ENCODE results near the gene ZNRF4.

ZNRF4 gene

DNA sequence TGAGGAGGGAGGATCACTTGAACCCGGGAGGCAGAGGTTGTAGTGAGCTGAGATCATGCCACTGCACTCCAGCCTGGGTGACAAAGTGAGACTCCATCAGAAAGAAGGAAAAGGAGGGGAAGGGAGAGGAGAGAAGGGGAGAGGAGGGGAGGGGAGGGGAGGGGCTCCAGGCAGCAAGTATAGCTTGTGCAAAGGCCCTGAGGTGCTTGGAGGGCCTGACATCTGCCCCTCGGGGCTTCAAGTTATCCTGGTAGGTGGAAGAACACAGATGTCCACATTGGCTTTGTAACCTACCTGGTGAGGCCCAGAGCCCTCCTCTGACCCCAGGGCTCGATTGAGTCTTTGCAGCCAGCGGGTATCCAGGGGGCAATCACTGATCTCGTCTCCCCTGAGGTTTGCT, 11.5 kb upstream of the ZNRF4 start:
- Histone ChIP-seq H3K79me1 (ENCODE audit: low read length) (no peaks in the 10 kb centered on the region), H3K14ac (ENCODE audit: low read length) (no peak overlapping the region), H3K4me1 (ENCODE audit: control insufficient read depth in 1 of 2, insufficient read depth in 2 of 2, low read length in 2 of 2) (no peaks in the 10 kb centered on the region), H2AK5ac (ENCODE audit: low read length) (no peak overlapping the region), H2BK120ac (ENCODE audit: insufficient read depth, low read length, poor library complexity) (no peak overlapping the region), H3K4me2 (ENCODE audit: low read length) (no peak overlapping the region), H3K18ac (ENCODE audit: low read length) (no peak overlapping the region), H3K27ac (ENCODE audit: low read depth, low read length) (no peak overlapping the region), H2BK5ac (ENCODE audit: low read depth, low read length, poor library complexity) (no peak overlapping the region), H4K91ac (ENCODE audit: low read depth, low read length) (no peak overlapping the region), H2BK12ac (ENCODE audit: low read length) (no peak overlapping the region), H4K8ac (ENCODE audit: low read depth, low read length) (no peak overlapping the region), H2AFZ (ENCODE audit: insufficient read depth, low read length, poor library complexity) (no peak overlapping the region), H3K36me3 (ENCODE audit: control insufficient read depth in 1 of 2, insufficient read depth in 2 of 2, low read length in 2 of 2) (no peaks in the 10 kb centered on the region), H3K4ac (ENCODE audit: low read depth, low read length) (no peak overlapping the region), H3K79me2 (ENCODE audit: control insufficient read depth, insufficient read depth, low read length, poor library complexity) (no peaks in the 10 kb centered on the region), H3K27me3 (ENCODE audit: insufficient read depth, low read length) (no peaks in the 10 kb centered on the region), H3K23ac (ENCODE audit: low read length) (no peak overlapping the region), H3K9me3 (ENCODE audit: insufficient read depth, low read depth, low read length) (no peaks in the 10 kb centered on the region), H3K4me3 (ENCODE audit: low read depth, low read length) (no peak overlapping the region), H3K9ac (ENCODE audit: low read length) (no peak overlapping the region), H4K12ac (ENCODE audit: low read depth, low read length) (no peak overlapping the region)
- WGBS (ENCODE audit: extremely low coverage, insufficient coverage, insufficient read length): no CpG with 5 or more reads among the region's 5 CpGs
- DNase-seq: no peak

DNA sequence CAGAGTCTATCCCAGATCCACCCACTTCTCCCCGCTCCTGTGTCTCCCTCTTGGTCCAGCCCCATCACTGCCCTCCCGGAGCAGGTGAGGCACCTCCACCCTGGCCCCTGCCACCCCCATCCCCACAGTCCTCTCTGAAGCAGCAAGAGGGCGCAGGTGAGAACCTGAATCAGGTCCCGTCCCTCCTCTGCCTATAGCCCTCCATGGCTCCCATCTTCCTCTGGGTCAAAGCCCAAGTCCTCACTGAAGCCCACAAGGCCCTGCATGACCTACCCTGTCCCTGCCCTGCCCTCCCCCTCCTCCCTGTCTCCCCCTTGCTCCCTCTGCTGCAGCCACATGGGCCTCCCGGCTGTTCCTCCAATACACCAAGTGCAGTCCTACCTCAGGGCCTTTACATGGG, 10.8 kb upstream of the ZNRF4 start:
- Histone ChIP-seq H3K79me1 (ENCODE audit: low read length) (no peaks in the 10 kb centered on the region), H2AK5ac (ENCODE audit: low read length) (no peak overlapping the region), H3K9ac (ENCODE audit: low read length) (no peak overlapping the region), H3K4me2 (ENCODE audit: low read length) (no peak overlapping the region), H3K14ac (ENCODE audit: low read length) (no peak overlapping the region), H2BK120ac (ENCODE audit: insufficient read depth, low read length, poor library complexity) (no peak overlapping the region), H2BK12ac (ENCODE audit: low read length) (no peak overlapping the region), H3K23ac (ENCODE audit: low read length) (no peak overlapping the region), H3K27me3 (ENCODE audit: insufficient read depth, low read length) (no peaks in the 10 kb centered on the region), H3K4me3 (ENCODE audit: low read depth, low read length) (no peak overlapping the region), H3K27ac (ENCODE audit: low read depth, low read length) (no peak overlapping the region), H4K8ac (ENCODE audit: low read depth, low read length) (no peak overlapping the region), H3K4me1 (ENCODE audit: control insufficient read depth in 1 of 2, insufficient read depth in 2 of 2, low read length in 2 of 2) (no peaks in the 10 kb centered on the region), H3K79me2 (ENCODE audit: control insufficient read depth, insufficient read depth, low read length, poor library complexity) (no peaks in the 10 kb centered on the region), H2AFZ (ENCODE audit: insufficient read depth, low read length, poor library complexity) (no peak overlapping the region), H3K18ac (ENCODE audit: low read length) (no peak overlapping the region), H3K4ac (ENCODE audit: low read depth, low read length) (no peak overlapping the region), H3K9me3 (ENCODE audit: insufficient read depth, low read depth, low read length) (no peaks in the 10 kb centered on the region), H4K91ac (ENCODE audit: low read depth, low read length) (no peak overlapping the region), H3K36me3 (ENCODE audit: control insufficient read depth in 1 of 2, insufficient read depth in 2 of 2, low read length in 2 of 2) (no peaks in the 10 kb centered on the region), H2BK5ac (ENCODE audit: low read depth, low read length, poor library complexity) (no peak overlapping the region), H4K12ac (ENCODE audit: low read depth, low read length) (no peak overlapping the region)
- DNase-seq: no peak
- WGBS (ENCODE audit: extremely low coverage, insufficient coverage, insufficient read length): no CpG with 5 or more reads among the region's 5 CpGs

DNA sequence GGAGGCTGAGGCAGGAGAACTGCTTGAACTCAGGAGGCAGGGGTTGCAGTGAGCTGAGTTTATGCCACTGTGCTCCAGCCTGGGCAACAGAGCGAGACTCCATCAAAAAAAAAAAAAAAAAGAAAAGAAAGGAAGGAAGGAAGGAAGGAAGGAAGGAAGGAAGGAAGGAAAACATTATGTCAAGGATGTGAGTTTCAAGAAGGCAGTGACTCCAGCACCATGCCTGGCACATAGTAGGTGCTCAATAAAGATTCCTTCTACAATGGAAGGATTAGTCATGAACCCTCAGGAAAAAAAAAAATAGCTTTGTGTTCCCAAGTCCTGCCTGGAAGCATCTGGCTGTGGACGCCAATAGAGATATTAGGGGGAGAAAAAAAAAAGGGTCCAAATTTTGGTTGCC, 10.1 kb upstream of the ZNRF4 start:
- DNase-seq: no peak
- no CpG with 5 or more reads among the region's 2 CpGs for WGBS (ENCODE audit: extremely low coverage, insufficient coverage, insufficient read length)
- Histone ChIP-seq H3K36me3 (ENCODE audit: control insufficient read depth in 1 of 2, insufficient read depth in 2 of 2, low read length in 2 of 2) (no peaks in the 10 kb centered on the region), H3K4ac (ENCODE audit: low read depth, low read length) (no peak overlapping the region), H4K8ac (ENCODE audit: low read depth, low read length) (no peak overlapping the region), H2AFZ (ENCODE audit: insufficient read depth, low read length, poor library complexity) (no peak overlapping the region), H2BK120ac (ENCODE audit: insufficient read depth, low read length, poor library complexity) (no peak overlapping the region), H3K18ac (ENCODE audit: low read length) (no peak overlapping the region), H3K4me1 (ENCODE audit: control insufficient read depth in 1 of 2, insufficient read depth in 2 of 2, low read length in 2 of 2) (no peaks in the 10 kb centered on the region), H2BK12ac (ENCODE audit: low read length) (no peak overlapping the region), H3K9me3 (ENCODE audit: insufficient read depth, low read depth, low read length) (no peaks in the 10 kb centered on the region), H4K12ac (ENCODE audit: low read depth, low read length) (no peak overlapping the region), H3K4me2 (ENCODE audit: low read length) (no peak overlapping the region), H2AK5ac (ENCODE audit: low read length) (no peak overlapping the region), H3K27me3 (ENCODE audit: insufficient read depth, low read length) (no peaks in the 10 kb centered on the region), H3K79me1 (ENCODE audit: low read length) (no peaks in the 10 kb centered on the region), H3K27ac (ENCODE audit: low read depth, low read length) (no peak overlapping the region), H3K4me3 (ENCODE audit: low read depth, low read length) (no peak overlapping the region), H2BK5ac (ENCODE audit: low read depth, low read length, poor library complexity) (no peak overlapping the region), H3K23ac (ENCODE audit: low read length) (no peak overlapping the region), H3K79me2 (ENCODE audit: control insufficient read depth, insufficient read depth, low read length, poor library complexity) (no peaks in the 10 kb centered on the region), H3K9ac (ENCODE audit: low read length) (no peak overlapping the region), H3K14ac (ENCODE audit: low read length) (no peak overlapping the region), H4K91ac (ENCODE audit: low read depth, low read length) (no peak overlapping the region)

DNA sequence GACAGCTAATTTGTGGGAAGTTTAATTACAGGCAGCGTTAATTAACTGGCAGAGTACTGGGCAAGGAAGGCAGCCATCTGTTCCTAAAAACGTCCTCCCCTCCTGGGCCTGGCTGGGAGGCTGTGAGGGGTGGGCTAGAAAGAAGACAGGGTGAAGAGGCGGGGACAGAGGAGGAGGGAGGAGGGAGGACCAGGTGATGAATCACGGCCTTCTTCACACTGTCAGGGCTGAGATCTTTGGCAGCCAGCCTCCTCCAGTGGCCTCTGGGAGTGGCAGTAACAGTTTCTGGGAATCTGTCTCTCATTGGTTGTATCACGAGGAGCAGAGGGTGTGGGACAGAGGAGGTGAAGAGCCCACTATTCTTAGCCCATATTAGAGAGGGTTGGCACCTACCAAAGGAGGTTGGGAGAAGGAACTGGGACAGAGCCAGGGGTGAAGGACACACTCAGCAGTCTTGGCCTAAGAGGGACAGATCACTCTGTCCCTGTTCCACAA, 9.6 kb upstream of the ZNRF4 start:
- Histone ChIP-seq H3K4me2 (ENCODE audit: low read length) (no peak overlapping the region), H3K18ac (ENCODE audit: low read length) (no peak overlapping the region), H3K23ac (ENCODE audit: low read length) (no peak overlapping the region), H3K9me3 (ENCODE audit: insufficient read depth, low read depth, low read length) (no peaks in the 10 kb centered on the region), H3K4ac (ENCODE audit: low read depth, low read length) (no peak overlapping the region), H3K79me2 (ENCODE audit: control insufficient read depth, insufficient read depth, low read length, poor library complexity) (no peaks in the 10 kb centered on the region), H3K4me3 (ENCODE audit: low read depth, low read length) (no peak overlapping the region), H3K14ac (ENCODE audit: low read length) (no peak overlapping the region), H4K91ac (ENCODE audit: low read depth, low read length) (no peak overlapping the region), H3K79me1 (ENCODE audit: low read length) (no peaks in the 10 kb centered on the region), H3K27me3 (ENCODE audit: insufficient read depth, low read length) (no peaks in the 10 kb centered on the region), H4K12ac (ENCODE audit: low read depth, low read length) (no peak overlapping the region), H3K36me3 (ENCODE audit: control insufficient read depth in 1 of 2, insufficient read depth in 2 of 2, low read length in 2 of 2) (no peaks in the 10 kb centered on the region), H2BK12ac (ENCODE audit: low read length) (no peak overlapping the region), H3K27ac (ENCODE audit: low read depth, low read length) (no peak overlapping the region), H4K8ac (ENCODE audit: low read depth, low read length) (no peak overlapping the region), H3K4me1 (ENCODE audit: control insufficient read depth in 1 of 2, insufficient read depth in 2 of 2, low read length in 2 of 2) (no peaks in the 10 kb centered on the region), H3K9ac (ENCODE audit: low read length) (no peak overlapping the region), H2AFZ (ENCODE audit: insufficient read depth, low read length, poor library complexity) (no peak overlapping the region), H2AK5ac (ENCODE audit: low read length) (no peak overlapping the region), H2BK120ac (ENCODE audit: insufficient read depth, low read length, poor library complexity) (no peak overlapping the region), H2BK5ac (ENCODE audit: low read depth, low read length, poor library complexity) (no peak overlapping the region)
- DNase-seq: no peak
- WGBS (ENCODE audit: extremely low coverage, insufficient coverage, insufficient read length): no CpG with 5 or more reads among the region's 5 CpGs
